Renal cortical epithelial cell (primary cell): ENCODE data around the gene ADGRE3. TPM values are rescaled to one million over a fixed set of nuclear protein-coding genes. Genes with fewer than 3 reads are reported as not detected.

Source experiments
- DNase-seq: peaks from one replicate; pipeline ENCODE4 v3.0.0-alpha.2; 2011; ENCODE audit warnings: low read depth
- total RNA-seq: library from RNA; depleted of rRNA; stranded (reverse); fragments of >200 nt; gene quantifications from 2 replicates; pipeline ENCODE4 v1.2.3, GENCODE V29; 2014

ADGRE3 gene, protein sequence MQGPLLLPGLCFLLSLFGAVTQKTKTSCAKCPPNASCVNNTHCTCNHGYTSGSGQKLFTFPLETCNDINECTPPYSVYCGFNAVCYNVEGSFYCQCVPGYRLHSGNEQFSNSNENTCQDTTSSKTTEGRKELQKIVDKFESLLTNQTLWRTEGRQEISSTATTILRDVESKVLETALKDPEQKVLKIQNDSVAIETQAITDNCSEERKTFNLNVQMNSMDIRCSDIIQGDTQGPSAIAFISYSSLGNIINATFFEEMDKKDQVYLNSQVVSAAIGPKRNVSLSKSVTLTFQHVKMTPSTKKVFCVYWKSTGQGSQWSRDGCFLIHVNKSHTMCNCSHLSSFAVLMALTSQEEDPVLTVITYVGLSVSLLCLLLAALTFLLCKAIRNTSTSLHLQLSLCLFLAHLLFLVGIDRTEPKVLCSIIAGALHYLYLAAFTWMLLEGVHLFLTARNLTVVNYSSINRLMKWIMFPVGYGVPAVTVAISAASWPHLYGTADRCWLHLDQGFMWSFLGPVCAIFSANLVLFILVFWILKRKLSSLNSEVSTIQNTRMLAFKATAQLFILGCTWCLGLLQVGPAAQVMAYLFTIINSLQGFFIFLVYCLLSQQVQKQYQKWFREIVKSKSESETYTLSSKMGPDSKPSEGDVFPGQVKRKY
- not detected in 2 replicates for total RNA-seq

DNA sequence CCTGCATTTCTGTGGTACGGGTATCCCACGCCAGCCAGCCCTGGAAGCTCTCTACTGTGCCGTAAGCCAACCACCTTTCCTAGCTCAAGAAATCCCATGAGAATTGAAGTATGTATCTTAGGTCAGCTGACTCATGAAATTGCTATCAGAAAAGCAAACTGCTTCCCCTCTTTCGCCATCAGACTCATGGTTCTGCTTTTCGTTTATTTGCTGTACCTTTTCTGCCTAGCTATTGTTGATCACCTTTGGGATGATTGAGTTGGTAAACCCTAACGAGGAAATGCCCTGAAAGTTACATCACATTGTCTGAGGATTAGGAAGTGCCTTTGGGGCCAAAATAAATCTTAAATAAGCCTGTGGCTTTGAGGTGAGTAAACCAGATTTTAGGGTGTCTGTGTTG is at the start of gene ADGRE3:
ADGRE3 (minus strand) TSS at position 81 of the 400 bp plus-strand sequence; CDS start at position 7, 74 bp downstream.
- DNase-seq: no peak

- no peak for DNase-seq
Observed at GRCh38 chr19:14722127-14722526, 47.5 kb upstream of the ADGRE3 start.

DNA sequence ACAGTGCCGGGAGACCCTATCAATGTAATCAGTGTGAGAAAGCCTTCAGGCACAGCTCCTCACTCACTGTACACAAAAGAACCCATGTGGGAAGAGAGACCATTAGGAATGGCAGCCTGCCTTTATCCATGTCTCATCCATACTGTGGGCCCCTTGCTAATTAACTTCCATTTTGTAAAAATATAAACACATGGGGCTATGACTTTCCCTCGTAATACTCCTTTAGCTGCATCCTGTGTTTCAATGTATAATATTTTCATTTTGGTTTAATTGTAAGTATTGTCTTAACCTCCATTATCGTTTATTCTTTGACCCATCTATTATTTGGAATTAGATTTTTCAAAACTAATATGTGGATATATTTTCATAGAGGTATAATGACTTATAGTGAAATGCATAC is 44.5 kb upstream of the ADGRE3 start:
- DNase-seq: no peak

- DNase-seq: no peak
Observed at GRCh38 chr19:14718522-14719116, 44.0 kb upstream of the ADGRE3 start.

DNA sequence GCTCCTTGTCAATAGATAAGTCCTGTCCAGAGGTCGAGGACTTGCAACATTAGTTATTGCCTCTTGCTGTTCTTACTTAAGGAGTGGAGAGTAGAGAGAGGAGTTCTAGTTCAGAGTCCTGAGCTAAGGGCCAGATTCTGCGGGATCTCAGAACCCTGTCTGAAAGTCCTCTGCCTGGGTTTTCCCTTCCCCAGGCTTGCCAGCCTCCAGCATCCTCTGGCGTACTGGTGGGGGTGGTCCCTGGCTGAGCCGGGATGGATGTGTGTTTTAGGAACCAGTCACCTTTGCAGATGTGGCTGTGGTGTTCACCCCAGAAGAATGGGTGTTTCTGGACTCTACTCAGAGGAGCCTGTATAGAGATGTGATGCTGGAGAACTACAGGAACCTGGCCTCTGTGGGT is 41.2 kb upstream of the ADGRE3 start:
- DNase-seq: no peak

GRCh38 chr19:14704450-14704849 is 29.8 kb upstream of the ADGRE3 start:
- no peak for DNase-seq

DNA sequence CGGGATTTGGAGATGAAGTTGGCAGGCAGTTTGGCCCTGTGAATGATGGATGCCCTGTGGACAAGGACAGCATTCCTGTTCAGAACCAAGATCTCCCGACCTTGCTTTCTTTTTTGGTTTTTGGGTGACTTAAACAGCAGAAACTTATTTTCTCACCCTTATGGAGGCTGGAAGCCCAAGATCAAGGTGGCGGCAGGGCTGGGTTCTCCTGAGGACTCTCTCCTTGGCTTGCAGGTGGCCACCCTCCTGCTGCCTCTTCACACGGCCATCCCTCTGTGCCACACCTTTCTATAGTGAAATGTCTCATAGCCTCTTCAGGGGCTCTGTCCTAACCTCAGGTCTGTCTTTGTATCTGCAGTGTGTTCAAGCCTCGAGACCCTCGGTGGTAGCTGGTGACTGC is 29.2 kb upstream of the ADGRE3 start:
- DNase-seq: no peak

DNA sequence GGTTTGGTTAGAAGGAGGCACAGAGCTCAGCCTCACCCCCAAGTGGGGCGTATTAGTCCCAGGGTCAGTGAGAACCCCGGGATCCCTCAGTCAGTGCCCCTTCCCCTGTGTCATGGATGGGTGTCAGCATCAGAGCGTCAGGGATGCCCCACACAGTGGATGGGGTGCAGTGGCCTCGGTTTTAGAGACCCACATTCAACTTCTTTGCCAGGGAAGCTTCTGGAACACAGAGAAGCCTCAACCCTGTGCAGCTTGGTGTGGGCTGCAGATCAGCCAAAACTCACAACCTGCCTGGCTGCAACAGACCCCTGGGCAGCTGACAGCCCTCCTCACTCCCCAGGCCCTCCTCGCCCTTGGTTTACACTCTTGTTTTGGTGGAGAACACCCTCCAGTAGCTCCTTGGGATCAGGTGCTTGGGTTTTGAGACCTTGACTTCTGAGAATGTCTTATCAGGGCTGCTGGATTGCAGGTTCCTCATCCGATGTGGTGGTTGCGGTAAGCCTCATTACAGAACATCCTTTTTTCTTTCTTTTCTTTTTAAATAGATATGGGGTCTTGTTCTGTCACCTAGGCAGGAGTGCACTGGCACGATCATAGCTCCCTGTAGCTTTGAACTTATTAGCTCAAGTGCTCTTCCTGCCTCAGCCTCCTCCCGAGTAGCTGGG is 26.2 kb upstream of the ADGRE3 start:
- no peak for DNase-seq

- DNase-seq: no peak
Observed at GRCh38 chr19:14699641-14700040, 25.0 kb upstream of the ADGRE3 start.

DNA sequence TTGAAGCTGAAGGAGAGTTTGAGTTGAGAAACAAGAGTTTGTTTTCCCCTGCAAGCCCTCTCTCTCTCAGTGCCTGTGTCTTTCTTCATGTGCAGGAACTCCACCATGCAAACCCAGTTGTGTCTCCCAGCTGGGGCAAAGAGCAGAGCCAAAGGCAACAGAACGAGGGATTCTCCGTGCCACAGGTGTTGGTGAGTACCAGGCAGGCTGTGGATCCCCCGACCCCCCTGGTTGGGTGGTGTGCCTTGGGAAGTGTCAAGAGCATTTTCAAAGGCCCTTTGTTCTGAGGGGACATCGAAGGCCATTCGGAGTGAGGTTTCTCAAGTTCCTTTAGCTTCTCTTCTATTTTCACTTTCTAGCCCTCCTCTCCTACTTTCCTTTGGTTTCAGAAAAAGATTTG is 20.8 kb upstream of the ADGRE3 start:
- no peak for DNase-seq

DNA sequence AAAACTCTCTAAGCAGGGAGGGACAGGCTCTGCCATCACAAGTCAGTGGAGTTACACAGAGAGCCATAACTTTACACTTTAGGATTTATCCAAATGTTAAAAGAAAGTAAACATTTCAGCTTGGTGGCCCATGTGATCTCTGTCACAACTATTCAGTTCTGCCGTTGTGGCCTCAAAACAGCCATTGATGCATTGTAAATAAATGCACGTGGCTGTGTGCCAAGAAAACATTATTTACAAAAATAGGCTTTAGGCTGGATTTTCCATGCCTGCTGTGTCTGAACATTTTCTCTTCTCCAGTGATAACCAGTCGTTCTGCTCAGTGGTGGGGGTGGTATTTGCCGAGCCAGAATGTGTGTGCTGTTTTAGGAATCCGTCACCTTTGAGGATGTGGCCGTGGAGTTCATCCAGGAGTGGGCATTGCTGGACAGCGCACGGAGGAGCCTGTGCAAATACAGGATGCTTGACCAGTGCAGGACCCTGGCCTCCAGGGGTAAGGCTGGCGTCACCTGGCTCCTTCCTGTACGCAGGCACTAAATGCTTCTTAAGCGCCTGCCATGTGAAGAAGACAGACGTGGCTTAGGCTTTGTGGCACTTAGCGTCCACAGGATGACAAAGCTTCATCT is 20.1 kb upstream of the ADGRE3 start:
- no peak for DNase-seq

- DNase-seq: peak; percentile 57
Observed at GRCh38 chr19:14689598-14690503, 15.2 kb upstream of the ADGRE3 start, which contains the start of gene ZNF333. Gene ZNF333, plus strand, starts transcription at chr19:14690048. Its CDS starts 3,444 bp downstream, at chr19:14693492.

- peak; percentile 33 for DNase-seq
Observed at GRCh38 chr19:14686411-14686810, 11.8 kb upstream of the ADGRE3 start.

- no peak for DNase-seq
Observed at GRCh38 chr19:14683439-14683838, 8.8 kb upstream of the ADGRE3 start.

DNA sequence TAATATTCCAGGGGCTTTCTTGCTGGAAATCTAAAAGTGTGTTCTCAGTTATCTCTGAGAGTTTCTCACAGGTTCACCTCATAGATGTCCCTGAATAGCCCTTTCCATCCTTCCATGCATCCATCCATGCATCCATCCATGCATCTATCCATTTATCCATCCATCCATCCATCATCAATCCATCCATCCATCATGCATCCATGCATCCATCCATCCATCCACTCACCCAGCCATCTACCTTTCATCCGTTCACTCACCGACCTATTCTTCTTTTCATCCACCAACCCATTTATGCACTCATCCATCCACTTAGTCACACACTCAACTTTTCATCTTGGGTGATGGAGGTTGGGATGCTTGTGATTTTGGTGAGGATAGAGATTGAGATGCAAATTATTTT is 7.4 kb upstream of the ADGRE3 start:
- DNase-seq: no peak

GRCh38 chr19:14678199-14678598 is 3.6 kb upstream of the ADGRE3 start:
- no peak for DNase-seq

DNA sequence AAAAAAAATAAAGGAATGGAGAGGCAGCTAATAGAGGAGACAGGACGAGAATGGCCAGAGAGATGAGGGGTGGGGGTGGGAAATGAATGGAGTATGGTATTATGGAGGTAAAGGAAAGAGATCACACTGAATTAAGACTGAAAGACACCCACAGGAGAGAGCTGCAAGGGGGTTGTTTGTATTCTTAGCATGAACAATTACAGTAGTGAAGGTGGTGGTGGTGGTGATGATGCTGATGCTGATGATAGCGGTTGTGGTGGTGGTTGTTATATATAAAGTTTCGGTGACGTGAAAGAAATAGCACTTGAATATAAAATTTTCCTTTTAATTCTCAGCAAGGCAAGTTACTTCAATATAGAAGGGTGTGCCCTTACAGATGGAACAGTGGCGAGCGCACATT is 2.8 kb upstream of the ADGRE3 start:
- no peak for DNase-seq

DNA sequence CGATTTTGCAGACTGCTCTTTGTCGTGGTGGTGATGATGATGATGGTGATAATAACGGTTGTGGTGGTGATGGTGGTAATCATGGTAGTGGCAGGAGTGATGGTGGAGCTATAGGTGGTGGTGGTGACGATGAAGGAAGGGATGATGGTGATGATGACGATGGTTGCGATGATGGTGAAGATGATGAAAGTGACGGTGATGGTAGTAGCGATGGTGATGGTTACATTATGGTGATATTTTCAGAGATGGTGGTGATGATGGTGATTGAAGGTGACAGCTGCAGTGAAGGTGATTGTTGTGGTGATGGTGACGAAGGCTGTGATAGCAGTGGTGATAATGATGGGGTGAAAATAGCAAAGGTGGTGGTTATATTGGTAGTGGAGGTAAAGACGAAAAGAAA is 2.1 kb upstream of the ADGRE3 start:
- DNase-seq: no peak

DNA sequence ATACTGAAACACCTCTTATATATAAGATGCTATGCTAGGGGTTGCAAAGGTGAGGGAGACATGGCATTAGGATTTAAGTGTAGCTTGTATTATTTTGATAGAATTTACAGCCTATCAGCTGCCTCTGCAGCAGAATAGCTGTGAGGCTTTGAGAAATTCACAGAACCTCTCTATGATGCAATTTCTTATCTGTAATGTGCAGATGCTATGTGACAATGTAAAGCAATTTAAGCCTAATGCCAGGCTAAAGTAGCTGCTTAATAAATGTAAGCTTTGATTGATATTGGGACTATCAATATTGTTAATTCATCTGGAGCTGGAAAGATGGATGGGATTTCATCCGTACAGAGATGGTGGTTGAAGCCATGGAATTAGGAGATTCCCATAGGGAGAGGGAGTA is 1.6 kb downstream of the ADGRE3 start:
- no peak for DNase-seq

- no peak for DNase-seq
Observed at GRCh38 chr19:14672188-14672872, 2.3 kb downstream of the ADGRE3 start.
